Spleen (tissue), 11 donors: Measurements from ENCODE around the gene PGLYRP3. TPM values are rescaled to one million over a fixed set of nuclear protein-coding genes. Genes with fewer than 3 reads are reported as not detected.

ENCODE experiments used
- DNase-seq: peaks from one replicate; pipeline ENCODE4 v3.0.0-alpha.2; 2020
- H3K27ac ChIP-seq, 8 donors: fragments of 200-600 bp; sonication (generic) in 7 of 8; 1 replicate in 4 of 8; 2 replicates in 4 of 8; pipeline versions ENCODE4 v1.5.0 to v1.8.0; 2016 to 2021; ENCODE audit warnings: inconsistent platforms in 4 of 8, mild to moderate bottlenecking in 4 of 8, moderate library complexity in 1 of 8
- H3K27me3 ChIP-seq, 7 donors: fragments of 200-600 bp; sonication (generic) in 6 of 7; replicated peaks in 1 of 7; 1 replicate in 4 of 7; 2 replicates in 3 of 7; pipeline versions ENCODE4 v1.5.0 to v1.8.0; 2016 to 2021; ENCODE audit warnings: inconsistent platforms in 3 of 7, mild to moderate bottlenecking in 1 of 7
- H3K36me3 ChIP-seq, 6 donors: fragments of 200-600 bp; sonication (generic) in 5 of 6; 1 replicate in 4 of 6; 2 replicates in 2 of 6; pipeline versions ENCODE4 v1.5.0 to v1.8.0; 2016 to 2021; ENCODE audit warnings: inconsistent platforms in 2 of 6
- H3K4me1 ChIP-seq, 6 donors: fragments of 200-600 bp; sonication (generic) in 5 of 6; 1 replicate in 3 of 6; 2 replicates in 3 of 6; pipeline versions ENCODE4 v1.5.0 to v1.8.0; 2016 to 2021; ENCODE audit warnings: inconsistent platforms in 3 of 6
- H3K4me3 ChIP-seq, 8 donors: fragments of 200-600 bp; sonication (generic) in 7 of 8; 1 replicate in 4 of 8; 2 replicates in 4 of 8; pipeline versions ENCODE4 v1.5.0 to v1.8.0; 2016 to 2021; ENCODE audit warnings: inconsistent platforms in 4 of 8, mild to moderate bottlenecking in 4 of 8, moderate library complexity in 2 of 8
- H3K9me3 ChIP-seq, 8 donors: fragments of 200-600 bp; sonication (generic) in 7 of 8; 1 replicate in 4 of 8; 2 replicates in 4 of 8; pipeline versions ENCODE4 v1.5.0 to v1.8.0; 2016 to 2021; ENCODE audit warnings: inconsistent platforms in 4 of 8
- CTCF ChIP-seq, 11 experiments: fragments of 200-600 bp in 7 of 11; fragments of 450-650 bp in 4 of 11; sonication (generic) in 4 of 11; IDR thresholded peaks in 8 of 11; conservative IDR thresholded peaks in 3 of 11; 1 replicate in 7 of 11; 2 replicates in 4 of 11; pipeline versions ENCODE4 v1.4.0 to v1.8.0; 2016 to 2021; ENCODE audit warnings: antibody characterized with exemption in 11 of 11, inconsistent platforms in 4 of 11, mild to moderate bottlenecking in 1 of 11
- POLR2A ChIP-seq, 3 donors: fragments of 450-650 bp; IDR thresholded peaks; one replicate each; pipeline ENCODE4 v1.5.1; 2017; ENCODE audit warnings: antibody characterized with exemption in 3 of 3, mild to moderate bottlenecking in 1 of 3
- POLR2AphosphoS5 ChIP-seq, 3 donors: sonication (generic); formaldehyde crosslinking; IDR thresholded peaks; one replicate each; pipeline ENCODE4 v1.5.1; 2017; ENCODE audit warnings: antibody characterized with exemption in 3 of 3
- WGBS, 5 donors: extraction: QIAGEN DNeasy Blood & Tissue Kit in 3 of 5; methylation state at CpG; one replicate each; pipeline versions ENCODE4 v1.1.5 to v1.1.7; 2013 to 2018; 5-methylcytosine and 5-hydroxymethylcytosine counted together
- intact Hi-C: fragments of 100-400 bp; cut with DNase I; formaldehyde crosslinking; loops from one replicate; pipeline ENCODE4 v1.15.0; 2023; ENCODE audit warnings: low total_unique reads
- polyA plus RNA-seq, 3 donors: library from polyadenylated mRNA; stranded (reverse); fragments of 200-250 nt; gene quantifications; one replicate each; pipeline ENCODE4 v1.2.1, GENCODE V29; 2013
- total RNA-seq, 7 donors: library from RNA; depleted of rRNA in 3 of 7; stranded (reverse); fragments of >200 nt in 3 of 7; fragmentation: NEBNext Ultra II Directional in 4 of 7; extraction: Animal tissue kit (Norgen Biotek cat#: 25700) in 4 of 7; gene quantifications; one replicate each; pipeline versions ENCODE4 v1.1.0 to v1.2.1, GENCODE V29; 2016 to 2021
- donor health status: healthy with polysubstance abuse.
- donor health status: DM: no; HTN: no; CAD: no; lungs with moderate emphysema.
- donor health status: DM: no; HTN: no; CAD: no.
- donor health status: Bipolar disorder and iron deficiency.
- donor health status: healthy.
- donor health status: DM: no; HTN: no; CAD: no.
- donor health status: DM: yes; HTN: yes; CAD: no.

The PGLYRP3 gene
- total and polyA plus RNA-seq, 10 donors = not detected

- WGBS, 5 donors = 32 to 44% (median 36%) methylated on average over 6 of the region's 6 CpGs
- H3K9me3 ChIP-seq = no peaks in the 10 kb centered on the region
- intact Hi-C loops = no loop called here
- no peak overlapping the region for H3K4me3 ChIP-seq
- H3K27ac ChIP-seq = no peak overlapping the region
- H3K36me3 ChIP-seq = no peaks in the 10 kb centered on the region
- peaks cover 0 to 53% (median 0%) of the 10 kb centered on the region in 7 donors for H3K27me3 ChIP-seq
- no peak for DNase-seq
- peaks cover 0 to 17% (median 3%) of the 10 kb centered on the region in 6 donors for H3K4me1 ChIP-seq
- TF ChIP-seq POLR2AphosphoS5 (IDR thresholded peaks at IDR 0.05) (no peak), POLR2A (IDR thresholded peaks at IDR 0.05) (no peak), CTCF (IDR thresholded peaks at IDR 0.05 in 8 of 11, conservative IDR thresholded peaks at IDR 0.05 in 3 of 11) (no peak)
Measured at GRCh38 chr1:153339802-153340201, 27.1 kb upstream of the PGLYRP3 start.

- TF ChIP-seq CTCF (IDR thresholded peaks at IDR 0.05 in 8 of 11, conservative IDR thresholded peaks at IDR 0.05 in 3 of 11) = no peak
- no peak for TF ChIP-seq POLR2A (IDR thresholded peaks at IDR 0.05)
- no peak for TF ChIP-seq POLR2AphosphoS5 (IDR thresholded peaks at IDR 0.05)
- peaks cover 0 to 41% (median 0%) of the 10 kb centered on the region in 7 donors for H3K27me3 ChIP-seq
- H3K27ac ChIP-seq = no peak overlapping the region
- DNase-seq = no peak
- H3K4me3 ChIP-seq = no peak overlapping the region
- no peaks in the 10 kb centered on the region for H3K36me3 ChIP-seq
- H3K9me3 ChIP-seq = no peaks in the 10 kb centered on the region
- 71 to 82% (median 76%) methylated on average over 8 of the region's 8 CpGs for WGBS, 5 donors
- peaks cover 0 to under 1% (median 0%) of the 10 kb centered on the region in 6 donors for H3K4me1 ChIP-seq
- intact Hi-C loops = no loop called here
Measured at GRCh38 chr1:153337980-153338853, 25.5 kb upstream of the PGLYRP3 start.

GRCh38 chr1:153336650-153337049 lies 23.9 kb upstream of the PGLYRP3 start:
- Histone ChIP-seq H3K4me1 (no peaks in the 10 kb centered on the region), H3K4me3 (no peak overlapping the region), H3K9me3 (peaks cover 0 to 13% (median 9%) of the 10 kb centered on the region in 8 donors), H3K27ac (no peak overlapping the region), H3K27me3 (peaks cover 0 to 25% (median 0%) of the 10 kb centered on the region in 7 donors), H3K36me3 (no peaks in the 10 kb centered on the region)
- intact Hi-C loops = no loop called here
- DNase-seq = no peak
- TF ChIP-seq POLR2A (IDR thresholded peaks at IDR 0.05) = no peak
- no peak for TF ChIP-seq POLR2AphosphoS5 (IDR thresholded peaks at IDR 0.05)
- TF ChIP-seq CTCF (IDR thresholded peaks at IDR 0.05 in 8 of 11, conservative IDR thresholded peaks at IDR 0.05 in 3 of 11) = no peak

GRCh38 chr1:153333902-153334301 lies 21.1 kb upstream of the PGLYRP3 start:
- intact Hi-C loops = no loop called here
- TF ChIP-seq POLR2A (IDR thresholded peaks at IDR 0.05) = no peak
- no peak for TF ChIP-seq CTCF (IDR thresholded peaks at IDR 0.05 in 8 of 11, conservative IDR thresholded peaks at IDR 0.05 in 3 of 11)
- TF ChIP-seq POLR2AphosphoS5 (IDR thresholded peaks at IDR 0.05) = no peak

More at GRCh38 chr1:153333902-153334301, 21.1 kb upstream of the PGLYRP3 start:
- 92 to 98% (median 95%) methylated on average over 1 of the region's 1 CpG for WGBS, 5 donors
- Histone ChIP-seq H3K4me1 (no peaks in the 10 kb centered on the region), H3K36me3 (no peaks in the 10 kb centered on the region), H3K9me3 (peaks cover 0 to 39% (median 29%) of the 10 kb centered on the region in 8 donors), H3K27me3 (peaks cover 0 to 19% (median 0%) of the 10 kb centered on the region in 7 donors), H3K27ac (no peak overlapping the region), H3K4me3 (no peak overlapping the region)
- no peak for DNase-seq
